Astrocyte (in vitro differentiated cells and primary cell): Measurements from ENCODE around the gene PLXNC1.

Experiments
- CTCF ChIP-seq: IDR thresholded peaks from 2 replicates; pipeline ENCODE4 v1.5.1; 2011; ENCODE audit warnings: low read depth, mild to moderate bottlenecking, inconsistent platforms, low read length, moderate library complexity; ENCODE audit not compliant: insufficient read depth
- EZH2 ChIP-seq: IDR thresholded peaks from 2 replicates; pipeline ENCODE4 v1.6.1; 2012; ENCODE audit warnings: mild to moderate bottlenecking, low read length, inconsistent platforms; ENCODE audit not compliant: insufficient read depth

- TF ChIP-seq EZH2, result peak; percentile 35
- no peak for TF ChIP-seq CTCF
Measured at GRCh38 chr12:94147387-94147990, 888 bp upstream of the PLXNC1 start.
